Endothelial cell of umbilical vein (primary cell): Measurements from ENCODE around the gene GAST. TPM values are rescaled to one million over a fixed set of nuclear protein-coding genes. Genes with fewer than 3 reads are reported as not detected.

Experiments used
- BruUV-seq: library from RNA; stranded (reverse); fragments of 400-500 nt; replicated peaks from 2 replicates; lab custom pipeline; 2021; lab: Mats Ljungman, UMichigan
- CTCF ChIA-PET: fragments of 300-600, 350-600 bp; sonication (Branson Sonifier 250); formaldehyde crosslinking; loops from one replicate; lab custom pipeline; 2021; ENCODE audit warnings: antibody characterized with exemption, inconsistent platforms; lab: Charles Lee
- POLR2A ChIA-PET: fragments of 300-600, 350-600 bp; sonication (Branson Sonifier 250); formaldehyde crosslinking; loops from one replicate; lab custom pipeline; 2021; ENCODE audit warnings: antibody characterized with exemption, inconsistent platforms; lab: Charles Lee
- DNase-seq: peaks from one replicate; pipeline ENCODE4 v3.0.0-alpha.2; 2011; ENCODE audit warnings: low read depth, low spot score
- FAIRE-seq: peaks from 2 replicates; lab custom pipeline; 2011; peaks lifted over from hg19 to GRCh38; lab: Jason Lieb, UNC
- H2AFZ ChIP-seq: 2 replicates; pipeline ENCODE4 v1.6.0; 2012; ENCODE audit warnings: low read depth, low read length, control low read depth, inconsistent platforms
- H3K27ac ChIP-seq: 2 replicates; pipeline ENCODE4 v1.5.1; 2011; ENCODE audit warnings: low read depth, mild to moderate bottlenecking, control low read depth, low read length, moderate library complexity; ENCODE audit not compliant: insufficient read depth
- H3K27me3 ChIP-seq, 2 experiments: 2 replicates each; pipeline versions ENCODE4 v1.6.0 to v1.6.1; 2011; ENCODE audit warnings: low read length in 2 of 2, mixed read lengths in 1 of 2; ENCODE audit not compliant: control insufficient read depth in 2 of 2, insufficient read depth in 2 of 2
- H3K36me3 ChIP-seq, 2 experiments: 2 replicates in 1 of 2; 3 replicates in 1 of 2; pipeline ENCODE4 v1.5.1; 2011; ENCODE audit warnings: low read length in 2 of 2, mild to moderate bottlenecking in 1 of 2, moderate library complexity in 1 of 2; ENCODE audit not compliant: control insufficient read depth in 2 of 2, insufficient read depth in 2 of 2; ENCODE audit errors: extremely low read depth in 1 of 2
- H3K4me1 ChIP-seq: 3 replicates; pipeline ENCODE4 v1.5.1; 2011; ENCODE audit warnings: mild to moderate bottlenecking, low read length; ENCODE audit not compliant: control insufficient read depth, insufficient read depth; ENCODE audit errors: extremely low read depth
- H3K4me2 ChIP-seq: 2 replicates; pipeline ENCODE4 v1.6.1; 2011; ENCODE audit warnings: low read length, control low read depth, mixed read lengths; ENCODE audit not compliant: insufficient read depth
- H3K4me3 ChIP-seq, 3 experiments: fragments of 200-600 bp in 1 of 3; sonication (generic), shearing (Covaris generic) in 1 of 3; replicated peaks in 1 of 3; 2 replicates each; pipeline ENCODE4 v1.5.1; 2011 to 2016; ENCODE audit warnings: control low read depth in 3 of 3, low read length in 3 of 3, mild to moderate bottlenecking in 2 of 3, inconsistent platforms in 1 of 3, low read depth in 1 of 3, moderate library complexity in 1 of 3; ENCODE audit not compliant: insufficient read depth in 1 of 3
- H3K79me2 ChIP-seq: 2 replicates; pipeline ENCODE4 v1.6.0; 2012; ENCODE audit warnings: low read length, inconsistent platforms; ENCODE audit not compliant: control insufficient read depth, insufficient read depth
- H3K9ac ChIP-seq: replicated peaks from 2 replicates; pipeline ENCODE3; 2011; ENCODE audit warnings: low read length, control low read depth; ENCODE audit not compliant: insufficient read depth; ENCODE audit errors: extremely low read depth
- H3K9me1 ChIP-seq: replicated peaks from 3 replicates; pipeline ENCODE4 v1.6.0; 2011; ENCODE audit warnings: mild to moderate bottlenecking, low read length; ENCODE audit not compliant: control insufficient read depth, insufficient read depth; ENCODE audit errors: extremely low read depth
- H3K9me3 ChIP-seq: replicated peaks from 2 replicates; pipeline ENCODE4 v1.5.1; 2012; ENCODE audit warnings: low read length, inconsistent platforms; ENCODE audit not compliant: control insufficient read depth, insufficient read depth
- H4K20me1 ChIP-seq: replicated peaks from 2 replicates; pipeline ENCODE3; 2011; ENCODE audit warnings: mild to moderate bottlenecking, low read length; ENCODE audit not compliant: control insufficient read depth, insufficient read depth; ENCODE audit errors: extremely low read depth
- EZH2 ChIP-seq: IDR thresholded peaks from 2 replicates; pipeline ENCODE4 v1.6.1; 2012; ENCODE audit warnings: borderline replicate concordance, low read depth, mild to moderate bottlenecking, moderate library complexity, low read length, inconsistent platforms; ENCODE audit not compliant: severe bottlenecking
- FOS ChIP-seq: IDR thresholded peaks from 2 replicates; pipeline ENCODE4 v1.6.1; 2011; ENCODE audit warnings: mild to moderate bottlenecking, low read length, moderate library complexity, borderline replicate concordance; ENCODE audit not compliant: insufficient read depth
- GATA2 ChIP-seq: IDR thresholded peaks from 2 replicates; pipeline ENCODE4 v1.7.0; 2011; ENCODE audit warnings: low read depth, mild to moderate bottlenecking, moderate library complexity, mixed read lengths, low read length; ENCODE audit not compliant: insufficient read length, insufficient read depth
- JUN ChIP-seq: IDR thresholded peaks from 2 replicates; pipeline ENCODE4 v1.6.1; 2011; ENCODE audit warnings: borderline replicate concordance, low read depth; ENCODE audit not compliant: insufficient read length, insufficient read depth
- MYC ChIP-seq: IDR thresholded peaks from one replicate; pipeline ENCODE4 v1.6.1; 2011; ENCODE audit warnings: mild to moderate bottlenecking, low read depth, low read length
- POLR2A ChIP-seq: IDR thresholded peaks from 2 replicates; pipeline ENCODE4 v1.6.1; 2012; ENCODE audit warnings: low read depth, mild to moderate bottlenecking, control low read depth, low read length
- POLR2AphosphoS5 ChIP-seq: IDR thresholded peaks from 2 replicates; pipeline ENCODE4 v1.6.1; 2012; ENCODE audit warnings: low read depth, mild to moderate bottlenecking, control low read depth, low read length, moderate library complexity; ENCODE audit not compliant: insufficient read depth
- dilution Hi-C: fragments of 300-500 bp; cut with MboI; formaldehyde crosslinking; loops from one replicate; pipeline ENCODE4 v1.15.0; 2019; ENCODE audit warnings: low sequenced_read_pairs; ENCODE audit not compliant: extremely low pct_ligation_motif_present
- intact Hi-C: fragments of 100-400 bp; cut with micrococcal nuclease; formaldehyde crosslinking; loops from one replicate; pipeline ENCODE4 v1.10.0; 2022
- polyA plus RNA-seq, 4 experiments: library from polyadenylated mRNA; depleted of rRNA in 3 of 4; stranded (reverse) in 3 of 4; unstranded in 1 of 4; fragments of >200 nt; gene quantifications; 2 replicates each; pipeline versions ENCODE4 v1.2.1 to v1.2.3, GENCODE V29; 2011 to 2012; ENCODE audit warnings: missing spikeins in 1 of 4
- total RNA-seq: library from RNA; stranded (reverse); gene quantifications from 2 replicates; pipeline ENCODE4 v1.2.3, GENCODE V29; 2021
- TF ChIP-seq, protein P1 (sequence below): IDR thresholded peaks from 2 replicates; pipeline ENCODE4 v1.6.1; 2011; ENCODE audit not compliant: insufficient read depth, insufficient read length
- TF ChIP-seq, protein P2 (sequence below), 2 donors: IDR thresholded peaks; 1 replicate in 1 of 2; 2 replicates in 1 of 2; pipeline ENCODE4 v1.5.1; 2011; ENCODE audit warnings: low read length in 2 of 2, mild to moderate bottlenecking in 2 of 2, moderate library complexity in 2 of 2, control low read depth in 1 of 2, inconsistent platforms in 1 of 2, low read depth in 1 of 2; ENCODE audit not compliant: insufficient read depth in 1 of 2; ENCODE audit errors: extremely low read depth in 1 of 2

The GAST gene
- total and polyA plus RNA-seq, 2 donors (not counting 3 experiments of a cell fraction or from before 2014, with no cell fraction given): not detected

DNA sequence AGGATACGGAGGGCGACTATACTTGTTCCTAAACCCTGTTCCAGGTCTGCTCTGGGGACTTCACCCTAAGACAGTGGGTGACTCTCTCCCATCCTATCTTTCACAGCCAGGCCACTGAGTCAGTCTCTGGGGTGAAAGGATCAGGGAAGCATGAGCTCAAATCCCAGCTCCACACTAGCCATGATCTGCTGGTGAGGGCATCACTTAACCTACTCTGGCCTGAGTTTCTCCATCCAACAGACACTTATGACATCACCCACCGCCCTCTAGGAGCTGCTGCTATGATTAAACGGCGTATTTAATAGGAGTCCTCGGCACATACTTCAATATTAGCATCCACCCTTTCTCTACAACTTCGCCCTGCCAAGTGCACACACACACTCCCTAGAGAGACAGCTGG is 10.1 kb downstream of the GAST start:
- ChIA-PET CTCF (interaction anchor here (0.7 to 3.2 kb wide), 3 partner anchors 9 to 358 kb away, joined by 3 to 14 read pairs (median 3); no protein-coding TSS in a partner anchor), POLR2A (no interaction called here)
- H3K9me3 ChIP-seq: no peaks in the 10 kb centered on the region
- peaks cover 0 to 1% of the 10 kb centered on the region in 2 experiments for H3K27me3 ChIP-seq
- H2AFZ ChIP-seq: no peak overlapping the region
- intact Hi-C loops: no loop called here
- no peaks in the 10 kb centered on the region for H4K20me1 ChIP-seq
- no peaks in the 10 kb centered on the region for H3K4me1 ChIP-seq
- no peaks in the 10 kb centered on the region for H3K36me3 ChIP-seq
- dilution Hi-C loops: no loop called here
- FAIRE-seq (no peak), DNase-seq (no peak)
- no peak overlapping the region for H3K9ac ChIP-seq
- no peak for TF ChIP-seq JUN
- TF ChIP-seq, protein P1, sequence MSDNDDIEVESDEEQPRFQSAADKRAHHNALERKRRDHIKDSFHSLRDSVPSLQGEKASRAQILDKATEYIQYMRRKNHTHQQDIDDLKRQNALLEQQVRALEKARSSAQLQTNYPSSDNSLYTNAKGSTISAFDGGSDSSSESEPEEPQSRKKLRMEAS: no peak
- no peak for TF ChIP-seq FOS
- TF ChIP-seq EZH2: no peak
- no peak for TF ChIP-seq MYC
- TF ChIP-seq POLR2AphosphoS5: no peak
- TF ChIP-seq, protein P2, sequence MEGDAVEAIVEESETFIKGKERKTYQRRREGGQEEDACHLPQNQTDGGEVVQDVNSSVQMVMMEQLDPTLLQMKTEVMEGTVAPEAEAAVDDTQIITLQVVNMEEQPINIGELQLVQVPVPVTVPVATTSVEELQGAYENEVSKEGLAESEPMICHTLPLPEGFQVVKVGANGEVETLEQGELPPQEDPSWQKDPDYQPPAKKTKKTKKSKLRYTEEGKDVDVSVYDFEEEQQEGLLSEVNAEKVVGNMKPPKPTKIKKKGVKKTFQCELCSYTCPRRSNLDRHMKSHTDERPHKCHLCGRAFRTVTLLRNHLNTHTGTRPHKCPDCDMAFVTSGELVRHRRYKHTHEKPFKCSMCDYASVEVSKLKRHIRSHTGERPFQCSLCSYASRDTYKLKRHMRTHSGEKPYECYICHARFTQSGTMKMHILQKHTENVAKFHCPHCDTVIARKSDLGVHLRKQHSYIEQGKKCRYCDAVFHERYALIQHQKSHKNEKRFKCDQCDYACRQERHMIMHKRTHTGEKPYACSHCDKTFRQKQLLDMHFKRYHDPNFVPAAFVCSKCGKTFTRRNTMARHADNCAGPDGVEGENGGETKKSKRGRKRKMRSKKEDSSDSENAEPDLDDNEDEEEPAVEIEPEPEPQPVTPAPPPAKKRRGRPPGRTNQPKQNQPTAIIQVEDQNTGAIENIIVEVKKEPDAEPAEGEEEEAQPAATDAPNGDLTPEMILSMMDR (IDR thresholded peaks at IDR 0.05; ENCODE audit: extremely low read depth in 1 of 2, insufficient read depth in 1 of 2, low read depth in 1 of 2, low read length in 2 of 2): no peak
- no peak for TF ChIP-seq GATA2
- TF ChIP-seq POLR2A: no peak
- H3K9me1 ChIP-seq: no peaks in the 10 kb centered on the region
- no peak overlapping the region for H3K4me2 ChIP-seq
- no peaks in the 10 kb centered on the region for H3K79me2 ChIP-seq
- no peak overlapping the region for H3K27ac ChIP-seq
- no peak overlapping the region for H3K4me3 ChIP-seq
- BruUV-seq: no TSS peak
